ENCODE results near the gene RHOBTB3. TPM values are rescaled to one million over a fixed set of nuclear protein-coding genes. Genes with fewer than 3 reads are reported as not detected.
"Not testable (repeated sequence)": the region's sequence is repeated elsewhere in the genome, so short reads cannot be mapped to it uniquely, and the experiment has no call there.

RHOBTB3 gene
- total and polyA plus RNA-seq, 2 donors = 24.0 to 282 TPM

DNA sequence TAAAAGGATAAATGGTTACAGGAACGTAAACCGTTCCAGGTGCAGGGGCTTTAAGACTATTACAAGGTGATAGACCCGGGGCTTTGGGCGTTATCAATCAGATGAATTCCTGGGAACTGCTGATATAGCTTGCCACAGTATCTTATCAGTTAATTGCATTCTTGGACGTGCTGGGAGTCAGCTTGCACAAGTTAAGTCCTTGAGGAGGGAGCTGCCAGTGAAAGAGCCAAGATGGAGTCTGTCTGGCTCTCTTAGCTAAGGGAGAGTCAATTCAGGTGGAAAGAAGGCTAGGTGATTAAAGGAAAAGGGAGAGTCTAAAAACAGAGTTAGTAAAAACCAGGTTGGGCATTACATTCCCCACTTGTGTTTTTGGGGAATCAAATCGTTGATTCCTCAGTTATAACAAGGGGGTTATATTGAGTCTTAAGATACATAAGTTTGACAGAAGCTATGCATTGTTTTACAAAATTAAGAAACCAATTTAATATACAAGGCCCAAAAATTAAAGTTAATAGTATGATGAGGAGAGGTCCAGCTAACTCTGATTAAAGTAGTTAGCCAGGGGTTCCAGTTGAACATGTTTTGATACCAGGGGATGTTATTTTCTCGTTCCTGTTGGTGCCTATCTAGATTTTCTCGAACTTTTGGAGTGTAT lies 23.5 kb upstream of the RHOBTB3 start:
- not testable (repeated sequence) for H3K4me3 ChIP-seq (ENCODE audit: low read depth, low read length); DNase-seq (ENCODE audit: extremely low spot score); H3K4me1 ChIP-seq (ENCODE audit: insufficient read depth); H3K27ac ChIP-seq (ENCODE audit: low read depth); H3K36me3 ChIP-seq (ENCODE audit: insufficient read depth)
- 76% methylated on average over 8 of the region's 8 CpGs for WGBS

DNA sequence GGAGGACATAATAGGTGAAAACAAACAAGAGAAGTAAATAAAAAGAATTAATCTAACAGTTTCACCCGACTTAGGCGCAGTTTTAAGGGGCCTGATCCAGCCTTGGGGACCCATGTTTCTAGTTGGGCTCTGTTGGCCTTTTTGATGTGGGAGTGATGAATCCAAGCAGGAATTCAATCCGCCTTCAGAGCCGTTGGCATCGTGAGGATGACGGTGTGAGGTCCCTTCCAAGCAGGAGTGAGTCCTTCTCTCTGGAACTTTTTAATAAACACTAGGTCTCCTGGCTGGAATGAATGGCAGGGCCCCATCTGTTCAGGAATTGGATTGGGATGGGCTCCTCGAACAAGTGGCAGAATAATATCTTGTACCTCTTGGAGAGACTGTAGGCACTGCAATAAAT lies 22.3 kb upstream of the RHOBTB3 start:
- H3K4me1 ChIP-seq (ENCODE audit: insufficient read depth) = no peaks in the 10 kb centered on the region
- H3K4me3 ChIP-seq (ENCODE audit: low read depth, low read length) = no peak overlapping the region
- WGBS = 96% methylated on average over 7 of the region's 7 CpGs
- DNase-seq (ENCODE audit: extremely low spot score) = no peak
- no peak overlapping the region for H3K27ac ChIP-seq (ENCODE audit: low read depth)
- H3K36me3 ChIP-seq (ENCODE audit: insufficient read depth) = no peaks in the 10 kb centered on the region

DNA sequence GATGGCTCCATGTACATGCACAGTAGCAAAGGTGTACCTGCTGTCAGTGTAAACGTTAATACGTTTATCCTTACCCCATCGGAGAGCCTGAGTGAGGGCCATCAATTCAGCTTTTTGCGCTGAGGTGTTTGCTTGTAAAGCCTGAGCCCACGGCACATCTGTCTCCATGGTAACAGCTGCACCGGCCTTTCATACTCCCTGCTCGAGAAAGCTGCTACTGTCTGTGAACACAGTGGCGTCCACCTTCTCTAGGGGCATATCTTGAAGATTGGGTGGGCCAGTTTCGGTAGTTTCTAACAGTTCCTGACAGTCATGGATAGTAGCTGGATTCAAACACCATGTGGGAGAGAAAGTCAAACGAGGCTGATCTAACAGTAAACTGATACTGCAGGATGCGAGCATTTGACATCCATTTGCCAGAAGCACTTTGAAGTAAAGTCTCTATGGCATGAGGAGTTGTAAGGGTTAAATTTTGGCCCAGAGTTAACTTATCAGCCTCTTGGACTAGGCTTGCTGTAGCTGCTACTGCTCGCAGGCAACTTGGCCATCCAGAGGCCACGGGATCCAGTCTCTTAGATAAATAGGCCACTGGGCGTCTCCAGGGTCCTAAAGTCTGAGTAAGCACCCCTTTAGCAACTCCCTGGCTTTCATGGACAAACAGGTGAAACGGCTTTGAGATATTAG lies 21.0 kb upstream of the RHOBTB3 start:
- no peak for DNase-seq (ENCODE audit: extremely low spot score)
- H3K4me1 ChIP-seq (ENCODE audit: insufficient read depth) = no peaks in the 10 kb centered on the region
- no peak overlapping the region for H3K4me3 ChIP-seq (ENCODE audit: low read depth, low read length)
- no peaks in the 10 kb centered on the region for H3K36me3 ChIP-seq (ENCODE audit: insufficient read depth)
- no peak overlapping the region for H3K27ac ChIP-seq (ENCODE audit: low read depth)
- 59% methylated on average over 15 of the region's 15 CpGs for WGBS

DNA sequence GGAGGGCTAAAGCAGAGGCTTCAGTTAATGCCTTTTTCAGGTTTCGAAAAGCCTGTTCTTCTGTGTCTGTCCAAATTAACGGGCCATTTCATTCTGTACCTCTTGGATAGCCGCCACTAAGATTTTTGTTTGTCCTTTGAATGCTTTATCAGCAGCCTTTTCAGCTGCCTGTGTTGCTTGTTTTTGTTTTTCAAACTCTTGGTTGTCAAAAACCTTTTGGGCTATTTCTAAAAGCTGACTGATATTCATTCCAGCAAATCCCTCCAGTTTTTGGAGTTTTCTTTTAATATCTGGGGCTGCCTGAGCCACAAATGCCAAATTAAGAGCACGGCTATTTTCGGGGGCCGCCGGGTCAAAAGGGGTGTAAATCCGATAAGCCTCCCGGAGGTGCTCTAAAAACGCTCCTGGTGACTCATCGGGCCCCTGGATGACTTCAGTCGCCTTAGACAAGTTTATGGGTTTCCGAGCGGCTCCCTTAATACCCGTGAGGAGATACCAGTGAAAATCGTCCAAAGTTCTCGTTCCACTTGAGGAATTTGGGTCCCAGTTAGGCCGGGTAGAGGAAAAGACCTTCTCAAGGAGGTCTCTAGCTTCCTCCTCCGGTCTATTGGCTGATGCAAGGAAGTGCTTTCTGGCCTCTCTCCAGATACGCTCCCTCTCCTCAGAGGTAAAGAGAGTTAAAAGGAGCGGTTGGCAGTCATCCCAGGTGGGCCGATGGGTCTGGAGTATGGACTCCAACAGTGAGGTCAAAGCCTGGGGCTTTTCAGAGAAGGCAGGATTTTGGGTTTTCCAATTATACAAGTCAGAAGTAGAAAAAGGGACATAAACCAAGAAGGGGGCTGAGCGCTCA lies 20.3 kb upstream of the RHOBTB3 start:
- WGBS = 32% methylated on average over 23 of the region's 23 CpGs
- not testable (repeated sequence) for H3K36me3 ChIP-seq (ENCODE audit: insufficient read depth); DNase-seq (ENCODE audit: extremely low spot score); H3K4me3 ChIP-seq (ENCODE audit: low read depth, low read length); H3K4me1 ChIP-seq (ENCODE audit: insufficient read depth); H3K27ac ChIP-seq (ENCODE audit: low read depth)

DNA sequence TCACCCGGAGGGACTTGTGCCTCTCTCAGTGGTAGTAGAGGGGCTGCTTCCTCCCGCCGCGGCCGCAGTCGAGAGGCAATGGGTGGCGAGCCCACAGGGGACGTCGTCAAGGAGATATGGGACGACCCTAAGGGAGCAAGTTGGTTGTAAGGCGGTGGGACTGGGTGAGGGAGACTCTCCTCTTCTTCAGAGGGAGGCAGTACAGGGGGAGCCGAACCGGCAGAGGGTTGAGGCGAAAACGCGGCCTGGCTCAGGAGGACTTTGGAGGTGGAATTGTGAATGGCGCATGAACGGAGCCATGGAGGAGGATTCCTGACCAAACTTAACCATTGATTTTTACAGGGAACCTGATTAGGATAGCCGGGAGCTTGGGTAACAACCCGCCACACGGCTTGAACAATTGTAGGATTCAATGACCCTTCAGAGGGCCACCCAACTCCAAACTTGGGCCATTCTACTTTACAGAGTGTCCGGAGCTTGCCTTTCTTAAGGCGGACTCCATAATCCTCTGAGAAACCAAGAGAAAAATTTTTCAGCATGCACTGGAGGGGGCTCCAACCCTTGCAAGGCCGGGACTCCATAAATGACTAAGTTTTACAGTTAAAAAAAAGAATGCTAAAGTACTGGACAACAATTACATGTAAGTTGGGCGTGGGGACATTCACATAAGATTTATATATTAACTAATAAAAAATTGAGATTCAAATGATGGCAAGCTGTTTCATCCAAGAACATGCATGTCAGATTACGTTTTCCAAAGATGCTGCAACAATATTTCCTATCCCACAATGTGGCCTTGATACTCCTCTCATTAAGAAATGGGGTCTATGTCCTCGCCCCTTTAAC lies 19.4 kb upstream of the RHOBTB3 start:
- no peak for DNase-seq (ENCODE audit: extremely low spot score)
- Histone ChIP-seq H3K4me3 (ENCODE audit: low read depth, low read length) (no peak overlapping the region), H3K27ac (ENCODE audit: low read depth) (no peak overlapping the region), H3K36me3 (ENCODE audit: insufficient read depth) (no peaks in the 10 kb centered on the region), H3K4me1 (ENCODE audit: insufficient read depth) (no peaks in the 10 kb centered on the region)
- WGBS = 92% methylated on average over 27 of the region's 27 CpGs

DNA sequence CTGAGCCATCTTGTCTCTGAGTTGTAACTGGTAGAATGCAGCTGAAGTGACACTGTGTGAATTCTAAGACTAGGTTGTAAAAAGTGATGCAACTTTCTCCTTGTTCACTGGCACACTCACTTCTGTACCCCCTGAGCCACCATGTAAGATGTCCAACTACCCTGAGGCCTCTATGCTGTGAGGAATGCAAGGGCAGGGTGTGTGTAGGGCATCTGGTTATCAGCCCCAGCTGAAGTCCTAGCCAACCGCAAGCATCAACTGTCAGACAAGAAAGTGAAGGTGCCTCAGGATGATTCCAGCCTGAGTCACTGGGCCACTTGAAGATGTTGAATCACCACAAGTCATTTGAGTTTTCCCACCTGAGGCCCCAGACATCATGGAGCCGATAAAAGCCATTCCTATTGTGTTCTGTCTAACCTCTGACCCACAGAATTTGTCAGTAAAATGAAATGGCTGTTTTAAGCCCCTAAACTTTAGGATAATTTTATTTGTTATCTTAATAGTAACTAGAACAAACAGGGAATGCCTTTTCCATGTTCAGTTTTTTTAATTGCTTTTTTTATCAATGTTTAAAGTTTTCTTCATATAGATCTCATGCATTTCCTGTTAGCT lies 18.7 kb upstream of the RHOBTB3 start:
- DNase-seq (ENCODE audit: extremely low spot score) = no peak
- 71% methylated on average over 2 of the region's 2 CpGs for WGBS
- Histone ChIP-seq H3K36me3 (ENCODE audit: insufficient read depth) (no peaks in the 10 kb centered on the region), H3K4me3 (ENCODE audit: low read depth, low read length) (no peak overlapping the region), H3K4me1 (ENCODE audit: insufficient read depth) (no peaks in the 10 kb centered on the region), H3K27ac (ENCODE audit: low read depth) (no peak overlapping the region)

DNA sequence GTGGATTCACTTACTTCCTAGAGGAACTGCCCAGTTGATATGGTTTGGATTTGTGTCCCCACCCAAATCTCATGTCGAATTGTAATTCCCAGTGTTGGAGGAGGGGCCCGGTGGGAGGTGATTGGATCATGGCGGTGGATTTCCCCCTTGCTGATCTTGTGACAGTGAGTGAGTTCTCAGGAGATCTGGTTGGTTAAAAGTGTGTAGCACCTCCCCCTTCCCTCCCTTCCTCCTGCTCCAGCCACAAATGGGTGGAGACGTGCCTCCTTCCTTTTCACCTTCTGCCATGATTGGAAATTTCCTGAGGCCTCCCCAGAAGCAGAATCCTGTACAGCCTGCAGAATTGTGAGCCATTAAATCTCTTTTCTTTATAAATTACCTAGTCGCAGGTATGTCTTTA lies 17.9 kb upstream of the RHOBTB3 start:
- 91% methylated on average over 5 of the region's 5 CpGs for WGBS
- not testable (repeated sequence) for H3K27ac ChIP-seq (ENCODE audit: low read depth); H3K36me3 ChIP-seq (ENCODE audit: insufficient read depth); H3K4me3 ChIP-seq (ENCODE audit: low read depth, low read length); H3K4me1 ChIP-seq (ENCODE audit: insufficient read depth); DNase-seq (ENCODE audit: extremely low spot score)

DNA sequence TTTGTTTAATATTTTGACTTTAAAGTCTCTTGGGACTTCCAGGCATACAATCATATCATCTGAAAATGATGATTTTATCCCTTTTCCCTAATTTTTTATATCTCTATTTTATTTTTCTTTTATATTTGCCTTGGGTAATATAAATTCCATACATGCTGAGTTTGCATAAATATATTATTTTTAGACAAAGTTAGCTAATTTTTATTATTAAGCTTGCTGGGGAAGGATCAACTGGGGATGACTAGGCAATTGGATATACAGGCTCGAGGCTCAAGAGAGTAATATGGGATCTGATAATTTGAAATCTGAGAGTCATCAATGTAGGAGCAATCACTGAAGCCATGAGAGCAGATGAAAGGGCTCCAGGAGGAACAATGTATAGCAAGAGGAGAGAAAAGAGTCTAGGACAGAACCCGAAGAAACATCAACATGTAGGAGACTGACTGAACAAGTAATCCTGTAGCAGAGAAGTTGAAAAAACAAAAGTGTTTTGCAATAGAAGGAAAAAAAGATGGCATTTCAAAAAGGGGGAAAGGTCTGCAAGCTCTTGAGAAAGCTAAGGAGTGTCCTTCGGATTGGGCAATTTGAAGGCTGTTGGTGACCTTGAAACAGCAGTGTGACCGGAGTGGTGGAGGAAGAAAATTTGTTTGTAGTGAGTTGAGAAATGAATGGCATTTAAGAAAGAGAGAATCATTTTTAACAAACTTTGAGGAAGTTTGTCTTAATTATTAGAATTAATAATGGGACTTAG lies 17.0 kb upstream of the RHOBTB3 start:
- DNase-seq (ENCODE audit: extremely low spot score) = no peak
- Histone ChIP-seq H3K4me3 (ENCODE audit: low read depth, low read length) (no peak overlapping the region), H3K27ac (ENCODE audit: low read depth) (no peak overlapping the region), H3K4me1 (ENCODE audit: insufficient read depth) (no peaks in the 10 kb centered on the region), H3K36me3 (ENCODE audit: insufficient read depth) (no peaks in the 10 kb centered on the region)
- WGBS = 93% methylated on average over 4 of the region's 4 CpGs

DNA sequence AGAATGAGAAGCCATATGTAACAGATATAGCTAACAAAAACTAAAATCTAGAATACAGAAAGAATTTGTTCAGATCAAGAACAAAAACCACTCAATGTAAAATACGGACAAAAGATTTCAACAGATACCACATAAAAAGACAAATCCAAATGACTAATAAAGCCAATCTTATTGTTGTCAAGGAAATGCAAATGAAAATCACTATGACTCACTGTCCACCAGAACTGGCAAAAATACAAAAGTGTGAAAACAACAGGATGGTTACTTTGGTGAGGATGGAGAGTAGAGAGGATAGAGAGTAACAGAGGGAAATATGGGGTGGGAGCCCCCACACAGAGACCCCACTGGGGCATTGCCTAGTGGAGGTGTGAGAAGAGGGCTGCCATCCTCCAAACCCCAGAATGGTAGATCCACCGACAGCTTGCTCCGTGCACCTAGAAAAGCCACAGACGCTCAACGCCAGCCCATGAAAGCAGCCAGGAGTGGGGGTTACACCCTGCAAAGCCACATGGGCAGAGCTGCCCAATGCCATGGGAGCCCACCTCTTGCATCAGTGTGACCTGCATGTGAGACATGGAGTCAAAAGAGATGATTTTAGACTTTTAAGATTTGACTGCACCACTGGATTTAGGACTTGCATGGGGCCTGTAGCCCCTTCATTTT lies 15.2 kb upstream of the RHOBTB3 start:
- Histone ChIP-seq H3K4me3 (ENCODE audit: low read depth, low read length) (no peak overlapping the region), H3K4me1 (ENCODE audit: insufficient read depth) (no peaks in the 10 kb centered on the region), H3K27ac (ENCODE audit: low read depth) (no peak overlapping the region), H3K36me3 (ENCODE audit: insufficient read depth) (no peaks in the 10 kb centered on the region)
- DNase-seq (ENCODE audit: extremely low spot score) = no peak
- WGBS = 92% methylated on average over 5 of the region's 5 CpGs

DNA sequence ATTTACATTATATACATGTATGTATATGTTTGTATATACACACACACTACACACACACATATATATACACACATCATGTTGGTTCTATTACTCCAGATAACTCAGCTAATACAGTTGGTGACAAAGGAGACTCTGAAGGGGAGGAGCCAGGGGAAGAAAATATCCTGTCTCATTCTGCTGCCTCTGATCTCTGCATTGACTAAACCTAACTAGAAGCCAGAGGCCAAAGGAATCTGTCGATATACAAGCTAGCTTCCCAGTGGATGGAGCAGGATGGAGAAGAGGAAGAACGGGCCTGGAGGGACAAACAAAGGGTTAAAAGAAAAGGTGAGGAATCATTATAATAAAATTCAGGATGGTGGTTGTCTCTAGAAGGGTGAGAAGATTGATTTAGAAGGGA lies 13.7 kb upstream of the RHOBTB3 start:
- H3K4me3 ChIP-seq (ENCODE audit: low read depth, low read length) = no peak overlapping the region
- no peaks in the 10 kb centered on the region for H3K4me1 ChIP-seq (ENCODE audit: insufficient read depth)
- H3K36me3 ChIP-seq (ENCODE audit: insufficient read depth) = no peaks in the 10 kb centered on the region
- 90% methylated on average over 2 of the region's 2 CpGs for WGBS
- H3K27ac ChIP-seq (ENCODE audit: low read depth) = no peak overlapping the region
- DNase-seq (ENCODE audit: extremely low spot score) = no peak

DNA sequence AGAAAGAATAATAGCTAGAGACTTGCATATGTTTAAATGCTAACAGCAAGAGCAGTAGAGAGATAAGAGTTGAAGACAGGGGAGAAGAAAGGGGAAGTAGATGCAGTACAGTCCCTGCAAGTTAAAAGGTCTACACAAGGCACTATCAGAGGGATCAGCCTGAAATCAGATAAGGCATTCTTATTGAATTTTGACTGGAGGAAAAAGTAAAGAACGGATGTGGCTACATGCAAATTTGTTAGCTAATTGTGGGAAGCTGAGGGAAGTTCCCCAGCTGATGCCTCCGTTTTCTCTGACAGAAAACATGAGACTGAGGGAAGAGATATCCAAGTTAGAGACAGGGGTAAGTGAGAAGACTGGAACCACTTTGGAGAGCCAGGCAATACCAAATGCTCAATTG lies 12.9 kb upstream of the RHOBTB3 start:
- no peaks in the 10 kb centered on the region for H3K36me3 ChIP-seq (ENCODE audit: insufficient read depth)
- H3K4me1 ChIP-seq (ENCODE audit: insufficient read depth) = no peaks in the 10 kb centered on the region
- no peak for DNase-seq (ENCODE audit: extremely low spot score)
- no peak overlapping the region for H3K27ac ChIP-seq (ENCODE audit: low read depth)
- 77% methylated on average over 2 of the region's 2 CpGs for WGBS
- no peak overlapping the region for H3K4me3 ChIP-seq (ENCODE audit: low read depth, low read length)

DNA sequence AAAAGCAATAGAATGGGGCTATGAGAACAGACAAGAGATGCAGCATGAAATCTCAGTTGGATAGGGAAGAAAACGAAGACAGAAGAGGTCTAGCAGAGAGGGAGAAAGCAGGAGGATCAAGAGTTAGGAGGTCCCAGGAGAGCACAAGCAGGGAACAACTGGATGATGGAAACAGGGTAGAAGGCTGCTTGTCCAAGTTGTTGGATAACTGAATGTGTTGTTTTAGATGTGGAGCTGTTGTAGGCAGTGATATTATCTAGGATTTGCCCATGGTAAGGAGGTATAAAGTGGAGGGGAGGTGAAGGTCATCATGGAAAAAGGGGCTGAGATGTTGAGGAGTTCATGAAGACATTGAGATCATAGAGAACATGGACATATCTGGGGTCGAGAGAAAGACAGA lies 12.4 kb upstream of the RHOBTB3 start:
- Histone ChIP-seq H3K27ac (ENCODE audit: low read depth) (no peak overlapping the region), H3K36me3 (ENCODE audit: insufficient read depth) (no peaks in the 10 kb centered on the region), H3K4me3 (ENCODE audit: low read depth, low read length) (no peak overlapping the region), H3K4me1 (ENCODE audit: insufficient read depth) (no peaks in the 10 kb centered on the region)
- WGBS = 87% methylated on average over 2 of the region's 2 CpGs
- DNase-seq (ENCODE audit: extremely low spot score) = no peak
